Activated T-helper 9 cell treated with anti-CD3 and anti-CD28 coated beads, Interleukin-2, amount 50 U/mL, for 16 hours (primary cell): ENCODE data around the gene GNAI3.

Experiments
- DNase-seq: peaks from one replicate; pipeline ENCODE4 v3.0.0-alpha.2; 2020; ENCODE audit warnings: low read depth

GNAI3 gene

DNA sequence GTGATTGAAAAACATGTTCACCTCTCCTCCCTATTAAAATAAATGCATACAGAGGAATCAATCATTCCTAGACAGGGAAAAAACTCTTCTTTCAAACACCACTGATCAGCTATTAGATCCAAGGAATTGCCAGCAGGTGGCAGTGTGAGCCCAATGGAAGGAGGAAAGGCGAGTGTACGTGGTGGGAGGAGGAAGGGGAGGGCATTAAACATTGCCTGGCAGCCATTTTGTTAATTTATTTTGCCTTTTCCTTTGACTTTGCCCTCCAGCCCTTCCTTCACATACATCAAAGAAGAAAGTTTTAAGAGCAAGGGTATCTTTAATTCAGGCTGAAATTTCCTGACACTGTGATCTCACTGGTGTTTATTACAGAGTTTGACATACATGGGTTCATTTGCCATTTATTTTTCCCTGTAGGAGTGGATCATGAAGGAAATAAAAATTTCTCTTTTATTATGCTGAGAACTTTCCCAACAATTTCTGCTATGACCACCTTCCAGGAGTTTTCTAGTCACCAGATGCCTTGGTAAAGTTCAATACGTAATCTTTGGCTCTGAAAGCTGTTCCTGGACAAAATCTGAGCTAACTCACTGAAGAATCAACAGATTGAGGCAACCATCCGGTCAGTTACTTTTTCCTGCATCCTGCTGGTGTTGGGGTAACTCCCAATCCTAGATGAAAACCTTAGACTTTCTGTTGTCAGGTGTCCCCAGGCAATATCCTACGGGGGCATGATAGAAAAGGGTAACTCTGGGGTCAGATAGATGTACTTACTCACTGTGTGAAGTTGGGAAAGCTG, 1.9 kb upstream of the GNAI3 start:
- peak; percentile 81 for DNase-seq

DNA sequence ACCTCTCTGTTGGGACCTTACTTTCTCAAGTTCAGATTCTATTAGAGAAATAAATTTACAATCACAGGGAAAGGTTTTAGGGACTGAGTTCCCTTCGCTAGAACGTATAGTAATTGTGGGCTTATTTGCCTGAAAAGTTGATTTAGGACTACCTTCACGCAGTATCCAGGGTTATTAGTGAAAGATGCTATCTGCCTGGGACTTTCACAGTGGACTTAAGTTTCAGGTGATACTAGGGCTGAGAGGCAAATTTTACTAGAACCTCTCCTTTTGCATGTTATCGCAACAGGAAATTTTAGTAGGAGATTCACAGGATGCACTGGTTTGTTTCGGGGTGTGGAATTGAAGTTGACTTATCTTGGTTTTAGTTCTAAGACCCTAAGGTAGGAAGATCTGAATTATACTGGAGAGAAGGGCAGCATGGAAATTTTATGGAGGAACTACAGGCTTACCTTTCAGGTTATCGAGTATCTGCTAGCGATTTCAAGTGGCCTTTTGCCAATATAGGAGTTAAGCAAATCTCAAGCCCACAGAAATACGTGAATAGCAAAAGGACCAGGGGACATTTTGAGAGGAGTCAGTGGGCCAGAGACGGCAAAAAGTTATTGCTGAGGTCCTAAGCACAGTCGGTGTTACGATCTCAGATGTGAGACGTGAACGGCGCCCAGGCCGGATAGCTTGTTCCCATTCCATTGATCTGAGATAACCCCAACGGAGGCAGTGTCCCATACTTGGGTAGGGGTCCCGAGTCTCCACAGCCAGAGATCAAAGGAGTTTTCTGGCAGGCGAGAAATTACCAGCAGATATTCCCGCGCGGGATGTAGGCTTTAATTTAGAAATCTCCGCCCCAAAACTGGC, 723 bp upstream of the GNAI3 start:
- no peak for DNase-seq

DNA sequence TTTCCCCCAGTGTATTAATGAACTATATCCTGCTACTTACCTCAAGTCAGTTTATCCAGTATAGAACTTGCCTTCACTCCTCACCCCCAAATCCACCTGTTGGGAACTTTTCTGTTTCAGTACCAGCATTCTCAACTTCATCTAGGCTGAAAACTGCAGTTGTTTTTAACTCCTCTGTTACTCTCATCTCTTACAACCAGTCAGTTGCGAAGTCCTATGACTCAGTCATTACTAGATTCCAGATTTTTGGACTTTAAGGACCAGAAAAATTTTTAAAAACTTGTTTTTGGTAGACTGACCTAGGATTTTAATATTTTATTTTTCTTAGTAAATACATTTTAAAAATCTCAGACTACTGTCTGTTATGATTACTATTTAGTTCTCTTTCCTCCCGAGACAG, 8.1 kb downstream of the GNAI3 start:
- no peak for DNase-seq

DNA sequence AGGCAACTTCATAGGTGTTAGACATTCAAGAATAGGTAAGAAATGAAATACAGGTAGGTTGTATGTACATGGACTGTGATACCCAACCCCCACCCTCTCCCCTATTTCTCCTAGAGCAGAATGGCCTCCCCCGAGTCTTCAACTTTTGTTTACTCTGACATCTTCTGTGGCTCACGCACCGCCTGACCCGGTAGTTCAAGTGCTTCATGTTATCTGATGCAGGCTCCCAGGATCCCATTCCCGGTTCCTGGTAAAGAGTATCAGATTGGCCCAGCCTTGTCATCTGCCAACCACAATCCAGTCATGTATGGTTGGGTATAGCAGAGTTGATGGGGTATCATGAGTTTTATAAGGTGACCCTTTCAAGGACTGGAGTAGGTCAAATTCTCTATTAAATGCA, 9.1 kb downstream of the GNAI3 start:
- no peak for DNase-seq

DNA sequence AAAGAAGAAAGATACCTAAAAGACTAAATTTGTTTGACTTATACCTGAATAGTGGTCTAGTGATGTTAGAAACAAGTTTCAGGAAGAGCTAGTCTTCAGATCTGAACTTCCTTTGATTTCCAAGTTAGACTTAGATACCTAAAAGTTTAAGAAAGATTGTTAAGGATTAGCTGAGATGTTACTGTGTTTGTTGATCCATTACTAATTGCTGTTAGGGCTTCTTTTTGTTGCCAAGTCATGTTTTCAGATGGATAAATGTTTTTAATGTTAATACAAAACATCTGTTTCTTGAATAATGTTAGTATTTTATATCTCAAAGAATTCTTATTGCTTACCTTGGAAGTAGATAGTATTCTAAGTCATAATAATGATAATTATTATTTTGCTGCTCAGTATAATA, 11.6 kb downstream of the GNAI3 start:
- DNase-seq, result no peak

DNA sequence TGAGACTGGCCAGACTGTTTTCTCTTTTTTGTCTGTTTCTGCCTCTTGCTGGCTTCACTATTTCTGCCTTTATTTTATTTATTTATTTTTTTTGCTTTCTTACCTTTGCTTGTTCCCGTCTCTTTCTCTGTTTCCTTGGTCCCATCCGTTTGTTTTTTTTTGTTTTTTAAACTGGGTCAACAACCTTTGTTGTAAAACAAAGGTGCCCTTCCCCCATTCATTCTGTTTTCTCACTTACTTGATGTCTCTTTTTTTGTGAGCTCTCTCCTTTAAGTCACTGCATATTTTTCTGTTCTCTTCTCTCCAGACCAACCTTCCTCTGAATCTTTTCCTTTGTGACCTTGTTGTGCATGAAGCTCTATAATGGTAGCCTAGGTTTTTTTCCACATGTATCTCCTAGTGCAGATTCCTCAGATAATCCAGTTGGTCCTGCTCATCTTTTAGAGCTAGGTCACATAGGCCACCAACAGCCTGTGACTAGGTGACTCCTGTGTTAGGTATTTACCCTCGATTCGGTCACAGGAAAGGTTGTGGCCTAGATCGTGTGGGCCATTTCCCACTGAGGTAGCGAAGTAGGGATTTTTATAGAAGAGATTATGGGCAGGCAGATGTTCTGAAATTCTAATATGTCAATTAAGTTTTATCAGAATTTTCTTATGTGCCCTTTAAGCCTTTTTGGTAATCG, 15.9 kb downstream of the GNAI3 start:
- DNase-seq, result no peak

DNA sequence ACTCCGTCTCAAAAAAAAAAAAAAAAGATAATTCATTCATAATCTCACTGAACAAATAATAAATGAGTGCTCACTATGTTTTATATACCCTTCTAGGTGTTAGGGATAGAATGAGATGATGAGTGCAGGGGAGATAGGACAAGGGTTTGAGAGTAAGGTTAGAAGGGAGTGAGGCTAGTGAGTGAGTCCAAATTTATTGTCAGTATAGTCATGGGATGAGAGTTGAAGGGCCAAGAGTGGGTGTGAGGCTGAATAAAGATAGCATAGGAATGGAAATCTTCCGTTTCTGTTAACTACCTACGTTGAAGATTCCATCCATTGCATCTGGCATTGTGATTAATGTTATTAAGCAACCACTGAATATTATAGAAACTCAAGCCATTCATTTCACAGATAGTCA, 16.8 kb downstream of the GNAI3 start:
- DNase-seq, result no peak

DNA sequence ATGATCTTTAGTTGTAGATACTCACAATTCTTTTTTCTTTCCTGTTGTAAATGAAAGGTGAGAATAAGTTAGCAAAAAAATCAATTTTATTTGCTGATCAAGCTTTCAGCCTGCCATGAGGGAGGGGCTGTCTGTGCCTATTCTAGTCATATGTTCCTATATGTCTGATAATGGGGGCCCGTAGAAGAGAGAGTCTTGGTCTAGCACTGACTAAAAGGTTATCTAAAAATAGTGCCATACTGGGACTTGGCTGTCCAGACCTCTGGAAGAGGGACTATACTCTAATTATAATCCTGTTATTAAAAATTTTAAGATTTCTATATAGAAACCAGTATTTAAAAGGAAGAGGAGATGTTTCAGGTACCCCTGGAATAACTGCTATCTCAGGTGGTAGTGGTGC, 18.6 kb downstream of the GNAI3 start:
- DNase-seq, result no peak

DNA sequence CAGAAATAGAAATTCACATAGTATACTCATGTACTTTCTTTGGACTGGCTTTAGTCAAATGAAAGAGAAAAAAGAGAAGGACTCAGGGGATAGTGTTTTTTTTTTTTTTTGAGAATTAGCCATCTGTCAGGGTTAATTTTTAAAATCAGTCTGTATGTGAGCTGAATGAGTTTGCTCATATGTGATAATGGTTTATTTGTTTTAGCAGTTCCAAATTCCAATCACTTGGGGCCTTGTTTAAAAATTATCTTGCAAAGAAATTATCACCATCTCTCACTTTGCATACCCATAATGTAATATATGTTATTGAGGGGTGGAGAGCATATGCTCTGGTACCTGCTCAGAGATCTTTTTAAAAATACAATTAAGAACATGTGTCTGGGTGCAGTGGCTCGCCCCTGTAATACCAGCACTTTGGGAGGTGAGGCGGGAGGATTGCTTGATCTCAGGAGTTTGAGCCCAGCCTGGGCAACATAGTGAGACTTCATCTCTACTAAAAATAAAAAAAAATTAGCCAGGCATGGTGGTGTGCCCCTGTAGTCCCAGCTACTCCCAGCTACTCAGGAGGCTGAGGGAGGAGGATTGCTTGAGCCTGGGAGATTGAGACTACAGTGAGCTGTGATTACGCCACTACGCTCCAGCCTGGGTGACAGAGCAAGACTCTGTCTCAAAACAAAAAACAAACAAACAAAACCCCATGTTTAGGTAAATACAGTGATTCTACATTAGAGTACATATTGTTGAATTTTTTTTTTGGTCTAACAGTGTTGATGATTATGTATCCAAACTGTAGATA, 19.7 kb downstream of the GNAI3 start:
- no peak for DNase-seq

DNA sequence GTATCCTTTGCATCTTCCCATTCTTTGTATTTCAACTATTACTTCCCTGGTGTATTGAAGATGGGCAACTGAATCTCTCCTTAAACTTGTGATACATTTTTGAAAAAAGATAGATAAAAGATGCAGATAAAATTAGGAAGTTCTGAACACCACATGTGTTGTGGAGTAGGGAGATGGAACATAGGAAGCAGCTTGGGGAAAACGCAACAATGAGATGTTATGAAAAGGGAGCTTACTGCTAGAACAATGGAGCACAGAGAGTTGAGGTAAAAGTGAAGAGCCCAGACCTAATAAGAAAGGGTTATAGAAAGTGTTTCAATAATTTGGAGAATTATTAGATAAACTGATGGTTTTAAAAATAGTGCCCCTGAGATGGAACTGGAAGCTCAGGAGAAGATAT, 20.9 kb downstream of the GNAI3 start:
- no peak for DNase-seq

DNA sequence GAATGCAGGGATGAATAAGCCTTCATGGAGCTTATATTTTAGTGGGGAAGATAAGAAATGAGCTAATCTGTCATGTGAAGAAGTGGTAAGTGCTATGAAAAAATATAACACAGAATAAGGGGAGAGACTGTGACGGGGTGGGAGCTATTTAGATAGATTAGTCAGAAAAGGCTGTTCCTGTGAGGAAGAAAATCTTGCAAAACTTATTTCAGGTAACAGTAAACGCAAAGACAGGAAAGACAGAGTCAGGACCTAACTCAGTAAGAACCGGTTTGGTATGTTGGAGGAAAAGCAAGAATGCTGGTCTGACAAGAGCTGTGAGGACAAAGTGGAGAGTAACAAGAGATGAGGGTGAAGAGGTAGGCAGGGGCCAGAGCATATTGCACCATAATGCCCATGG, 22.0 kb downstream of the GNAI3 start:
- DNase-seq, result no peak

DNA sequence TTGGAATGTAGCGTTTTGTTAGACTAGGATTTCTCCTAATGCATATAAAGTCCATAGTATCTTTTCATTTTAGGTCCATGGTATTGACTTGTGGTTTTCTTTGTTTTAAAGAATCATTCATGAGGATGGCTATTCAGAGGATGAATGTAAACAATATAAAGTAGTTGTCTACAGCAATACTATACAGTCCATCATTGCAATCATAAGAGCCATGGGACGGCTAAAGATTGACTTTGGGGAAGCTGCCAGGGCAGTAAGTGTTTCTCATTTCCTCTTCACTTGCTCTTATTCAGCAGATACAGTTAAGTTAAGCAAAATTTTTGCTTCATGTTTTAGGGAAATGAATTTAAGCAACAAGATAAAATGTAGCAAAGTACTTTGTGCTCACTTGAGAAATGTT, 25.4 kb downstream of the GNAI3 start:
- no peak for DNase-seq

DNA sequence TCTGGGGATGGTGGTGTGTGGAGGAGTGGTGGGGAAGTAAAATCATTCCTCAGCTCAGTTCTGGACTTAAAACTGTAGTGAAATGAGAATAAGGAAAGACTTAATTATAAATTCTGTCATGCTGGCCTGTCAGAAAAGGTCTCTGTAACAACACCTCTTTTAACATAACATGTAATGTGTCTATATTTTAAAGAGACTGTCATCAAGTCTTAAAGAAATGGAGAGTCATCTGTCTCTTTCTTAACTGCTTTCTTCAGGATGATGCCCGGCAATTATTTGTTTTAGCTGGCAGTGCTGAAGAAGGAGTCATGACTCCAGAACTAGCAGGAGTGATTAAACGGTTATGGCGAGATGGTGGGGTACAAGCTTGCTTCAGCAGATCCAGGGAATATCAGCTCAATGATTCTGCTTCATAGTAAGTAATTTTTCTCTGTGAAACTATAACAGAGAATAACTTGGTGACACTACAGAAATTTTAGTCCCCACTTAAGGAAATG, 30.6 kb downstream of the GNAI3 start:
- DNase-seq, result no peak

DNA sequence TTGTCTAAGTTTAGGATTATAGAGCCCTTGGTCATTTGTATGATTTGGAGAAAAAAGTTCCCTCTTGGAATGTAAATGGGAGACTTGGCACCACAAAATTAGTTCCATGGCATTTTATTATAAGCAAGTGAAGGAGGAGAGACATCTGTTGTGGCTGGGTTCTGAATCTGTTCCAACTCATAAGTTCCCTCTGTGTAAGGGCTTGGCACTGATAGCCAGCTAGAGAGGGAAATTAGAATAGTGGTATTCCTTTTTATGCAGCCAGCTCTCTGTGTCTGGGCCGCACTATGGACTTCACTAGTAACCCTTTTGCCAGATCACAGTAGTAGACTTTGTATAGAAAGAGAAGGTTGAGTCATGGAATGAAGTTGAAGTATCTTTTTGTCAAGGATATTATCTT, 31.1 kb downstream of the GNAI3 start:
- no peak for DNase-seq

DNA sequence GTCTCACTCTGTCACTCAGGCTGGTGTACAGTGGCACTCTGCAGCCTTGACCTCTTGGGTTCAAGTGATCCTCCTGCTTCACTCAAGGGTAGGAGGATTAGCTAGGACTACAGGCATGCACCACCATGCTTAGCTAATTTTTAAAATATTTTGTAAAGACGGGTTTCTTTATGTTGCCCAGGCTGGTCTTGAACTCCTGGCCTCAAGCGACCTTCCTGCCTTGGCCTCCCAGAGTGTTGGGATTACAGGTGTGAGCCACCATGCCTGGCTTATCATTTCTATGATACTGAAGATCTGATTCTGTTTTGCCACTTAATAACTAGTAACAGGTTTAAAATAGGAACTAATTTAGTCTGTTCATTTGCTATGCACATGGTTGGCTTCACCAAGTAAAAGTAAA, 33.6 kb downstream of the GNAI3 start:
- no peak for DNase-seq

DNA sequence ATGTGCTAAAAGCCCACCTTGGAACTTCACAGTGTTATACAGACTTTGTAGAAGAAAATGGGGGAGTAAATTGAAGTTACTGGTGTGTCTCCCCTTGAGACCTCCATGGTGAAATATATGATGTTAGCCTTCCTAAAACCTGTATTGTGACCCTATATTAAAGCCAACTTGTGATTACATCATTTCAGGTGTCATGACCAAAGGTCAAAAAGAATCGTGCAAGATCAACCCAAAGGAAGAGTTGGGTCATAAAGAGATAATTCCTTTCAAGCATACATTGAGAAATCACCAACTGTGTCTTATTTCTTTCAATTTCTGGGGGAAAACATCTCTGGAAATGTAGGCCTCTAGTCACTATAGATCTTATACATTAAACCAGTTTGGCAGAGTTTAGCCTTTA, 36.4 kb downstream of the GNAI3 start:
- DNase-seq, result no peak

DNA sequence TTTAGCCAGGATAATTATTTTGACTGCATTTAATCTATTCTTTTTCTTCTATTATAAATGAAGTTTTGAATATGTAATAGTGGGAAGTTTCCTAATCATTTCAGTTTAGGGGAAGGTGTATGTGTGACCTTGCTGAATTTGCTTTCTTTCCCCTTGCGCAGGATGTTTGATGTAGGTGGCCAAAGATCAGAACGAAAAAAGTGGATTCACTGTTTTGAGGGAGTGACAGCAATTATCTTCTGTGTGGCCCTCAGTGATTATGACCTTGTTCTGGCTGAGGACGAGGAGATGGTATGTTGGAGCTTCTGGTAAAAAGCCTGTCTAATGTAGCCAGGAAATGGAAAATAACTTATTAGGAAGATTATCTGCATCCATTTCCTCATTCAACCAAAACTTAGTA, 37.6 kb downstream of the GNAI3 start:
- no peak for DNase-seq

DNA sequence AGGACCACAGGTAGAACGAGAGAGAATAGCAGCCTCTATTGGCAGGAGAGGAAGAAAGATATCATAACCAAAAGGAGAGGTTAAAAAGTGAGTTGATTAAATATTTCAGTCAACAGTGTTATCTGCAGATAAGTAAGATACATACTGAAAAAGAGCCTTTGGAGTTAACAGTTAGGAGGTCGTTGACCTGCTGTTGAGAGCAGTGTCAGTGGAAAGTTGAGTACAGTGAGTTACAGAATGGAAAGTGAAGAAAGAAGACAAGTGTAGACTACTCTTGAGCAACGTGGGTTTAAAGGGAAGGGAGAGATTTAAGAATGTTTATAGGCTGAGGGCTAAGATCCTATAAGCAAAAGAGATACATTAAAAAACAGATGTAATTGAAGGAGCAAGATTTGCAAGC, 40.8 kb downstream of the GNAI3 start:
- DNase-seq, result no peak

DNA sequence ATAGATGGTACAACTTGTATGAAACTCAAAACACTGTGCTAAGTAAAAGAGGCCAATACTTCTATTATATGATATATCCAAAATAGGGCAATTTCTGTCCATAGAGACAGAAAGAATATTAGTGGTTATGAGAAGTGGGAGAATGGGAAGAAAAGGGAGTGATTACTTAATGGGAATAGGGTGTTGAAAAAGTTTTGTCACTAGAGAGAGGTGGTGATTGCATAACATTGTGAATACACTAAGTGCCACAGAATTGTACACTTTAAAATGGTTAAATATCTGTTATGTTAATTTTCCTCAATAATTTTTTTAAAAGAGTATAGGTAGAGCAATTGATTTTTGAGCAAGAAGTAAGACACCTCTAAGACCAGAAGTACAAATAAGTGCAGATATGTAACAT, 41.3 kb downstream of the GNAI3 start:
- DNase-seq, result no peak

DNA sequence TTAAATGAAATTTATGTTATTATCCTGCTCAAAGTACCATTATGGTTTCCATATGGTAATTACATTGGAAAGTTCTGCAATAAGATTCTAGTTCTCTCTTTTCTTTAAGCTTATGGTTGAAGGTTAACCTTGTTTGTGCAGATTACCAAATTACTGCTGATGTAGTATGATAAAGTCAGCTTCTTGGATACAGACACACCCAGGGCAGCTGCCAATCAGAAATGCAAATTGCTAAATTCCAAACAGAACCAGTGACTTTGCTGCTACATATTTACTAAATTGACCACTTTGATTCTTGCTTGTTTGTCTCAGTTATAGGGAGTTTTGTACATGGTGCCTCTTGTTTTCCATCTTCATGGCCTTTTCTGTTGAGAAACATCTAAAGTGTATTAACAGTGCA, 44.5 kb downstream of the GNAI3 start:
- no peak for DNase-seq

DNA sequence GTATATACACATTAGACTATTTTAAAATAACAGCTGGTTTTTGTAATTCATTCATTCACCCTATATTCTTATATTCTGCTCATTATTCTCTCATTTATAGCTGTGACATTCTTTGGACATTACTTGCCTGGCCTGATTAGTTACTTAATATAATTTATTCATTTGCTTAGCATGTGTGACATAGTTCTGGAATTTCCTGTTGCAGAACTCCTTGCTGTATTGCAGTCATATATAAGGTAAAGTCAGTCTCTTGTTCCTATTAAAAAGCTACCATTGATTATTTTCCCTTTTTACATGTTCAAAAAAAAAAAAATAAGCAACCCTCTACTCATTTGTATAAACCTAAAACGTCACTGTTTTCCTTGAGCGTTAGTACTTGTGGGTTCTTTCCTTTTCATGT, 47.1 kb downstream of the GNAI3 start:
- DNase-seq, result no peak

DNA sequence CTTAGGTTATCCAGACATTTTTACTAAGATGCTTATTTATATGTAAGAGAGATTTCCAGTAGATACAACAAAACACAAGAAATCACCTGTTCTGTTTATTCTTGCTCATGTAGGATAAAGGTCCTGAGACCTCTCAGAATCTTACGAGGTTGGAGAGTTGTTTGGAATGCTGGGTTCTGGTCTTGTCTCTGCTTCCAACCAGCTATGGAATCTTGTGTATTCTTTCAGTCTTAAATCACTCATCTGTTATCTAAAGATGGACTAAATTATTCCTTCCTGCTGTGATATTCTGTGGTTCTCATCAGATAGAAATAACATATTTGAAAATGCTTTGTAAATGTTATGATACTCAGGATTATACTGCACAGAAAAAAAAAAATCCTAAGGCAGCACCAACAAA, 49.7 kb downstream of the GNAI3 start:
- no peak for DNase-seq
